Measurements from ENCODE around the gene SMYD3. TPM values are rescaled to one million over a fixed set of nuclear protein-coding genes. Genes with fewer than 3 reads are reported as not detected.

SMYD3 gene
- polyA plus RNA-seq, 1 donor: 25.2 TPM

- no peak for DNase-seq
Observed at GRCh38 chr1:246176126-246177024, 330.7 kb downstream of the SMYD3 start.

DNA sequence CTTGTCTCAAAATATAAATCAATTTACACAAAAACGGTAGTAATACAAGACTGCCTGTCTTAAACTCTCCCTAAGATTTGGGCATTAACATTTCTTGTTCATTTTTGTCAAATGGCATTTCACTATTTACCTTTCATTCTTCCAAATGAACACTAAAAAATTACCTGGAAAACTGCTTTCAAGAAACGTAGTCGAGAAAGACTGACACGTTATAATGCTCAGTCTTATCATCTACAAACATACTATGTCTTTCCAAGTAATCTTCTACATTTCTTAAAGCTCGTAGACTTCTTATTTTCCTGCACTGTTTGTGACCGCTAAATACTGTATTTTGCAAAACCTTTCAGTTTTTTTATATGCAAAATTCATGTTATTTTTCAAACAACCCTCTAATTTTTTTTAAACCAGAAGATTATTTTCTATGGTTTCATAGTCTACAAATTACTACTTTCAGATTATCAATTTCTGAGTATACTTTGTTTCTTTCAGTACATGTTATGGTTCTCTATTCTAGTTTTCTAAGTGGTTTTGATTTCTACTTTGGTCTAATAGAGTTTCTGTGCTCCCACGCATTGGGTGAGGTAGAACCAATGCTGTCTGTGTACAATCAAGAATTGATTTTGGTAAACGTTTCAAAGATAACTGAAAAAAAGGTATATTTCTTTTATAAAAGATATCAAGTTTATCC lies 336.4 kb downstream of the SMYD3 start:
- DNase-seq: no peak

DNA sequence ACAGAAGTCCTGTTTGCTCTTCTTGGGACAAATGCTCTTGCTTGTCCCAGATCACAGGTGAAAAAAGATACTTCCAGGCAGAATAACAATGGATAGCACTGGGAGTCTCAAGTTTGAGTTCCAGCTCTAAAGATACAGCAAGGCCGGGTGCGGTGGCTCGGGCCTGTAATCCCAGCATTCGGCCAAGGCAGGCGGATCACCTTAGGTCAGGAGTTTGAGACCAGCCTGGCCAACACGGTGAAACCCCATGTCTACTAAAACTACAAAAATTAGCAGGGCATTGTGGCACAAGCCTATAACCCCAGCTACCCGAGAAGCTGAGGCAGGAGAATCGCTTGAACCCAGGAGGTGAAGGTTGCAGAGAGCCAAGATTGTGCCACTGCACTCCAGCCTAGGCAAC lies 337.6 kb downstream of the SMYD3 start:
- DNase-seq: no peak

GRCh38 chr1:246169019-246169418 lies 338.1 kb downstream of the SMYD3 start:
- no peak for DNase-seq

DNA sequence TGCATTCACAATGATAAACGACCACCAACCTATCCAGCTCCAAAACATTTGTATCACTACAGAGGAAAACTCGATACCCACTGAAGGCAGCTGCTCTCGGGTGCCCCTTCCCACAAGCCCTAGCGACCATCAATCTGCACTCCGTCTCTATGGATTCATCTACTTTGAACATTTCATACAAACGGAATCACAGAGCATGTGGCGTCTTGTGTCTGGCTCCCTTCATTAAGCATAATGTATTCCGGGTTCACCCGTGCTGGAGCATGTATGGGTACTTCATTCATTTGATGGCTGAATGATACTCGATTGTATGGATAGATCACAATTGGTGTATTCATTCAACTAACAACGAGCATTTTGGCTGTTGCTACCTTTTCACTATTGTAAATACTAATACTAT lies 340.2 kb downstream of the SMYD3 start:
- DNase-seq: no peak

DNA sequence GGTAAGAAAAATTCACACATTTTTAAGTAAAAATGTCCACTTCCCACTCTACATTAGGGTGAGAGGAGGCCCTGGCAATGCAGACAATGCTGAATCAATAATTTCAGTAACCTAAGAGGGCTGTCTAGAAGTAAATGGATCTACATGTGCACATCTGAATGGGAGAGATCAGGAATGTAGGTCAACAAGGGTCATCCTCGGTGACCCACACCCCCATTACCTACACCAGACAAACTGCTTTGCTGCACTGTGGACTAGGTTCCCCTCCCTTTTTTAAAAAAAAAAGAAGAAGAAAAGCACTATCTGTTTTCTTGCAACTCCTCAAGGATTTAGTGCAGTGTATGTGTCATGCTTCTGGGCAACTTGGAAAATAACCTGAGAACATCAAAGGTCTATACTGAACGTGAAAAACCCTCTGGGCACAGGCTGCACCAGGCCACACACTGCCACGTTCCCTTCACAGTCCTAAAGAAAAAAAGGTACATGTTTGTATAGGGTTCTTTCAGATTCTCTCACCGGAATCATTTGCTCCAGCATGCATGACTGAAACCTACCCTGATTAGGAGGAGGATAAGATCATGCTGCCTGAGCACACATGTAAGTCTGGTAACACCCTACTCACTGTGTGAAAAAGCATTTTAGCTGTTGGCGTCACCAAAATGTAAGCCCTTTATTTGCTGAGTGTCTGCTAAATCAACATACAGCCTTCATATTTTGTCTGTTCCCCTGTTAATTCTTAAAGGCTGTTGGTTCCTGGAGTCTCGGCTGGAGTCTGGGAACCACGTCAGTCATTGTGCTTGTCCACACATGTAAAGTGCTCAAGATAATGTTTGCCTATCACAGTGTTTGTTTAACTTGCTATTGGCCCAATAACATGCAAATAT lies 341.0 kb downstream of the SMYD3 start:
- no peak for DNase-seq

GRCh38 chr1:246164764-246165163 lies 342.3 kb downstream of the SMYD3 start:
- DNase-seq: no peak

DNA sequence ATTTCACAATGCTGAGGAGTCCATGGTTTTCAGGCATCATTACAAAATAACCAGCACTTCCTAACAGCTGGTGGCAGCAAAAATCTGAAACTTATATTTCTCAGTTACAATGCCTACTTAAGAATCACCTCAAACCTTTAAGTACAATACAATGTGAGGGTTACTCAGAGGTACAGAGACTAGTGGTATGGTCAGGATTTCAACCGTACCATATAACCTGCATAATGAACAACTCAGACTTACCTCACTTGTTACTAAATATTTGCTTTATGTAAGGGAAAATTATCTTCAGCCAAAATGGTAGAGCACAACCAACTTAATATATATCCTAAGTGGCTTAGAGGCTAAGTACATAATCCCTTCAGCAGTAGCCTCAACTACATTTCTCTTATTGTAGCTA lies 344.5 kb downstream of the SMYD3 start:
- DNase-seq: no peak

GRCh38 chr1:246161626-246162025 lies 345.5 kb downstream of the SMYD3 start:
- no peak for DNase-seq

GRCh38 chr1:246160905-246161304 lies 346.2 kb downstream of the SMYD3 start:
- no peak for DNase-seq

- DNase-seq: no peak
Observed at GRCh38 chr1:246160374-246160773, 346.7 kb downstream of the SMYD3 start.

DNA sequence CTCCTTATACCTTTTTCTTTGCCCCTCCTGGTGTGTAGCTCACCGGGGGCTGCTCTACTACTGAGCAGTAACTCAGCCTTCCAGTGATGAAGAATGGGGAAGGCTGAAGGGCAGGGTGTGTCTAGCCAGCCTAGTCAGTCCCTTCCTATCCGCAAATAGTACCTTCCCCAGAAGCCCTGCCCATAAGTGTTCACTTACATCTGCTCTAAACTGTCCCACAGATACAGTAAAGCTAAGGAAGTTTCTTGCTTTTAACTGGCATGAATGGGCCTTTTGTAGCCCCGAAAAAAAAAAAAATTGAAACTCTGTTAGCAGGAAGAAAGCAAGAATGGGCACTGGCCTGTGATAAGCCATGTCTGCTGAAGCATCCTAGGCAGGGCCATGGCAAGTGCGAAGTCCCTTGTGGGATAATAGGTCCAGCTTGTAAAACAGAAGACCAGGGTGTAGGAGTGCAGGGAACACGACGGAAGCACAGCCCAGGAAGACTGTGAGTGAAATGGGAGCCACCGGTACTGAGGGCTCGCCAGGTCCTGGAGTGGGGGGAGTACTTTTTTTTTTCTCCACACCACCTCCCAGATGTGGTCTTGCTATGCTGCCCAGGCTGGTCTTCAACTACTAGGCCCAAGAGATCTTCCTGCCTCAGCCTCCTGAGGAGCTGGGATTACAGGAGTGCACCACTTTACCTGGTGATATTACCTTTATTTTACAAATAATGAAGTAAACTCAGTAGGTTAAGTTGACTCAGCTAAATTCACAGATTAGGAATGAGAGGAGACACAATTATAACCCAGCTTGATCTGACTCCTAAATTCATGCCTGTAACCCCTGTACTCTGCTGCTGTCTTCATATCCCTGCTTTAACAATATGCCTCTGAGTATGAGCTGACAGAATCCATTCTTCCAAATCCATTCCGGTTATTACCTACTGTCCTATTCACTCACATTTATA lies 347.5 kb downstream of the SMYD3 start:
- DNase-seq: no peak

- DNase-seq: no peak
Observed at GRCh38 chr1:246158131-246158530, 348.9 kb downstream of the SMYD3 start.

DNA sequence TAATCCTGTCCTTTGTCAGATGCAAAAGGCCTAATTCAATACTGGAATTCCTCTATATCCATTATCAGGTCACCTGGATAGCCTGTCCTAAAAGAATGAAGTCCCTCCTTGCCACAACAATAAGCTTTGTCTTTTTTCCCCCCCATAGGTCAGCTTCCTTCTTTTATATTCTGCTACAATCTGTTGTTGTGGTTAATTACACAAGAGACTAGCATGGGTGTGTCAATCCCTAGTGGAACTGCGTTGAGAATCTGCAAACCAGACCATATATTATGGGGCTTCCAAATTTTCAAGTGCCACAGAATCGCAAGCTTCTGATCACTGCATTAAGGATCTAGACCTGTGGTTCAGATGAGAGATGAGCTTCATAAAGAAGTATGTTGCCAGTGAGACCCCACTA lies 349.6 kb downstream of the SMYD3 start:
- DNase-seq: no peak

- DNase-seq: no peak
Observed at GRCh38 chr1:246156847-246157246, 350.2 kb downstream of the SMYD3 start.

GRCh38 chr1:246155923-246156322 lies 351.2 kb downstream of the SMYD3 start:
- no peak for DNase-seq

GRCh38 chr1:246153796-246154212 lies 353.3 kb downstream of the SMYD3 start:
- no peak for DNase-seq

DNA sequence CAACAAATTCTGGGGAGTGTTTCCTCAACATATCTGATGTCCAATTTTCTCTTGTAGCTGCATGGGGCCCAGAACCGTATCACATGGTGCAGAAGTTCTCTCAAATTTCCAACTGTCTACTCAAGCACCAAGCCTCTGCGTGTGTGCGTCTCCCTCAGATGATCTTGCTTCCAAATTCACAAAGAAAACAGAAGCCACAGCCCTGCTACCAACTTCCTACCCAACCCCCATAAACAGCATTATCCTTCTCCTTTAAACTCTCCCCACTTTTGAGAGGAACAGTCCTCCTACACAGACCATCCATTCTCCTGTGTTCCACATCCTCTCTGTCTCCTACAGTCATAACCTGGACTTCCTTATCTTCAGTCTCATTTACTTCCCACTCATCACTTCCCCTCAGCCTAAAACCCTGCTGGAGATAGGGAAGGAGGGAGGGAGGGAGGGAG lies 354.1 kb downstream of the SMYD3 start:
- DNase-seq: no peak

DNA sequence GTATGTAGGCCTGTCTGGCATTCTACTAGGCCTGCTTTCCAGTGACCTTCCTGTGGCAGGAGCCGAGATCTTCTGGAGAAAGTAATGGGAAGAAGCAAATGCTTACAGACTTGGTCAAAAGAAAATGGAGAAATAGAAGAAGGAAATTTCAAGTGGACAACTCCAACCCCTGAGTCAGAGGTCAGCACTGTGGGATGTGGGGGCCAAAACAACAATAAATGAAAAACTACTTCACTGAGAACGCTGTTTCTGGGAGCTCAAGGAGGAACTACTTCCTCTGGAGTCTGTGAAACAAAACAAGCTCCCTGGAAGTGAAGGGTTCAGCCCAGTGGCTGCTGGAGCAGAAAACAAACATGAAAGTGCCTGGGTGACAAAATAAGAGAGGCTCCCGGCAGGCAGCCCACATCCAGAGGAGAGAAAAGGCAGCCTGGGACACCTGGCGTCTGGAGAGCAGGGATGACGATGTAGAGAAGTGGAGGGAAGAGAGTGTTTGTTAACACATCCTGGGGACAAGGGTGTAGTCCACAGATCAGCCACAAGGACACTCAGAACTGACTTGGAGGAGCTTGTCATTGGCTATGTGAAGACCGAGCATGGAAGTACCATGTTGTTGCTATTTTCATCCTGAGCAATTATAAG lies 355.2 kb downstream of the SMYD3 start:
- DNase-seq: no peak

DNA sequence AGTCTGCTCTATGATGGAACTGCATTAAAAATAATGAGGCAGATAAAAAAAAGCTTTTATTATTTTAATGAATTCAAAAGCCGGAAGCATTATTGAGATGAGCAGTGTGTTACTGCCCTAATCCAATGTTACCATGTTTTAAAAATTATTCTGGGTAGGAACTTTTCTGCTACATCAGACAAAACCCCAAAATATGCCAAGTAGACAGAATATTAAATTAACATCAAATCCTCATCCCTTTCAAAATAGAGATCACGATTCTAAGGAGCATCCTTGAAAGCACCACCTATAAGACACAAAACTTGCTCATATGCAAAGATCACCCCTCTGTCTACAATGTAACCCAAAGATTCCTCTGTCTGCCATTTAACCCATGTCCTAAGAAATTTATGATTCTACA lies 357.5 kb downstream of the SMYD3 start:
- no peak for DNase-seq
